A673 (cell line): ENCODE data around the gene ZNF595.
"Not testable (repeated sequence)": the region's sequence is repeated elsewhere in the genome, so short reads cannot be mapped to it uniquely, and the experiment has no call there.

Source experiments
- CTCF ChIP-seq: fragments of 300-800, 200-600 bp; sonication (generic); conservative IDR thresholded peaks from 2 replicates; pipeline ENCODE4 v1.5.1; 2017; ENCODE audit warnings: low read depth, mild to moderate bottlenecking, antibody characterized with exemption, low read length, moderate library complexity, mixed read lengths
- EZH2 ChIP-seq: fragments of 200-600 bp; sonication (generic); IDR thresholded peaks from 2 replicates; pipeline ENCODE4 v1.6.1; 2017; ENCODE audit warnings: borderline replicate concordance, low read depth, mild to moderate bottlenecking, mixed read lengths, antibody characterized with exemption, low read length; ENCODE audit not compliant: poor library complexity, severe bottlenecking

GRCh38 chr4:53521-53920 is 400 bp downstream of the ZNF595 start:
- not testable (repeated sequence) for TF ChIP-seq CTCF, EZH2
